A673 (cell line): Measurements from ENCODE around the gene CSTF1. TPM values are rescaled to one million over a fixed set of nuclear protein-coding genes. Genes with fewer than 3 reads are reported as not detected.

Experiments used
- BruUV-seq: library from RNA; stranded (reverse); fragments of 400-500 nt; replicated peaks from 2 replicates; lab custom pipeline; 2021; lab: Mats Ljungman, UMichigan
- CTCF ChIA-PET: fragments of 300-600 bp; sonication (Branson Sonifier 250); formaldehyde crosslinking; loops from one replicate; lab custom pipeline; 2022; ENCODE audit warnings: antibody characterized with exemption; lab: Charles Lee
- POLR2A ChIA-PET: fragments of 300-600 bp; sonication (Branson Sonifier 250); formaldehyde crosslinking; loops from one replicate; lab custom pipeline; 2022; ENCODE audit warnings: antibody characterized with exemption; ENCODE audit not compliant: low non-redundant PET; lab: Charles Lee
- DNase-seq: peaks from one replicate; pipeline ENCODE4 v3.0.0-alpha.2; 2015; ENCODE audit warnings: low spot score
- H3K27ac ChIP-seq: fragments of 200-600 bp; sonication (generic); 2 replicates; pipeline ENCODE4 v1.5.1; 2016; ENCODE audit warnings: mixed run types, low read depth, mild to moderate bottlenecking, mixed read lengths, antibody characterized with exemption, low read length; ENCODE audit not compliant: poor library complexity, severe bottlenecking
- H3K27me3 ChIP-seq: fragments of 200-600 bp; sonication (generic); replicated peaks from 2 replicates; pipeline ENCODE4 v1.6.1; 2017; ENCODE audit warnings: mixed run types, low read depth, mild to moderate bottlenecking, mixed read lengths, antibody characterized with exemption, low read length; ENCODE audit not compliant: insufficient read depth, poor library complexity
- H3K36me3 ChIP-seq: fragments of 200-600 bp; sonication (generic); 2 replicates; pipeline ENCODE4 v1.6.1; 2016; ENCODE audit warnings: mixed run types, mild to moderate bottlenecking, mixed read lengths, antibody characterized with exemption, low read length; ENCODE audit not compliant: insufficient read depth, poor library complexity, severe bottlenecking
- H3K4me1 ChIP-seq: fragments of 200-600 bp; sonication (generic); 2 replicates; pipeline ENCODE4 v1.6.1; 2017; ENCODE audit warnings: mixed run types, mild to moderate bottlenecking, mixed read lengths, antibody characterized with exemption, low read length; ENCODE audit not compliant: insufficient read depth, poor library complexity, severe bottlenecking
- H3K4me3 ChIP-seq: fragments of 200-600 bp; sonication (generic); 2 replicates; pipeline ENCODE4 v1.5.1; 2016; ENCODE audit warnings: low read depth, mixed run types, mild to moderate bottlenecking, mixed read lengths, low read length; ENCODE audit not compliant: poor library complexity, severe bottlenecking
- H3K9me3 ChIP-seq: fragments of 200-600 bp; sonication (generic); 2 replicates; pipeline ENCODE4 v1.6.1; 2016; ENCODE audit warnings: mixed run types, low read depth, mild to moderate bottlenecking, mixed read lengths, antibody characterized with exemption, low read length; ENCODE audit not compliant: poor library complexity, severe bottlenecking
- CTCF ChIP-seq: fragments of 300-800, 200-600 bp; sonication (generic); conservative IDR thresholded peaks from 2 replicates; pipeline ENCODE4 v1.5.1; 2017; ENCODE audit warnings: low read depth, mild to moderate bottlenecking, antibody characterized with exemption, low read length, moderate library complexity, mixed read lengths
- EZH2 ChIP-seq: fragments of 200-600 bp; sonication (generic); IDR thresholded peaks from 2 replicates; pipeline ENCODE4 v1.6.1; 2017; ENCODE audit warnings: borderline replicate concordance, low read depth, mild to moderate bottlenecking, mixed read lengths, antibody characterized with exemption, low read length; ENCODE audit not compliant: poor library complexity, severe bottlenecking
- intact Hi-C: fragments of 100-400 bp; cut with micrococcal nuclease; formaldehyde crosslinking; loops from one replicate; pipeline ENCODE4 v1.10.0; 2022; ENCODE audit not compliant: unreplicated experiment
- total RNA-seq: library from RNA; stranded (reverse); gene quantifications from 2 replicates; pipeline ENCODE4 v1.2.3, GENCODE V29; 2021

Gene CSTF1
- total RNA-seq, 1 experiment from 2014 or later = 58.2 TPM

- no peak overlapping the region for H3K27ac ChIP-seq
- no peaks in the 10 kb centered on the region for H3K4me1 ChIP-seq
- POLR2A ChIA-PET = no interaction called here
- no peak for TF ChIP-seq EZH2
- TF ChIP-seq CTCF = no peak
- H3K9me3 ChIP-seq = no peaks in the 10 kb centered on the region
- no peak overlapping the region for H3K4me3 ChIP-seq
- H3K27me3 ChIP-seq = peaks cover 9% of the 10 kb centered on the region
- intact Hi-C loops = no loop called here
- H3K36me3 ChIP-seq = no peaks in the 10 kb centered on the region
- BruUV-seq = no TSS peak
- no peak for DNase-seq
- CTCF ChIA-PET = no interaction called here
Measured at GRCh38 chr20:56348746-56349145, 43.7 kb upstream of the CSTF1 start.

GRCh38 chr20:56350842-56351241, 41.6 kb upstream of the CSTF1 start:
- Histone ChIP-seq H3K36me3 (no peaks in the 10 kb centered on the region), H3K4me1 (no peaks in the 10 kb centered on the region), H3K27me3 (no peaks in the 10 kb centered on the region), H3K27ac (no peak overlapping the region), H3K9me3 (no peaks in the 10 kb centered on the region), H3K4me3 (no peak overlapping the region)
- no peak for DNase-seq
- TF ChIP-seq CTCF (no peak), EZH2 (no peak)
- CTCF ChIA-PET = no interaction called here
- no TSS peak for BruUV-seq
- POLR2A ChIA-PET = interaction anchor here (0.6 kb wide), 1 partner anchor 352 kb away, joined by 4 read pairs; no protein-coding TSS in a partner anchor
- intact Hi-C loops = no loop called here

GRCh38 chr20:56352345-56353055, 39.9 kb upstream of the CSTF1 start:
- TF ChIP-seq EZH2 (no peak), CTCF (no peak)
- no peaks in the 10 kb centered on the region for H3K36me3 ChIP-seq
- H3K9me3 ChIP-seq = no peaks in the 10 kb centered on the region
- CTCF ChIA-PET = no interaction called here
- no peaks in the 10 kb centered on the region for H3K4me1 ChIP-seq
- no peak overlapping the region for H3K4me3 ChIP-seq
- no peak overlapping the region for H3K27ac ChIP-seq
- POLR2A ChIA-PET = no interaction called here
- no TSS peak for BruUV-seq
- no peak for DNase-seq
- H3K27me3 ChIP-seq = no peaks in the 10 kb centered on the region
- intact Hi-C loops = no loop called here
